HCT116 (cell line): Measurements from ENCODE around the gene HAND1. TPM values are rescaled to one million over a fixed set of nuclear protein-coding genes. Genes with fewer than 3 reads are reported as not detected.

ENCODE experiments used
- ATAC-seq: fragments of 200-7000 bp; cut with Tn5 transposase; 2 replicates; pipeline ENCODE4 v1.9.1; 2020; ENCODE audit warnings: mild to moderate bottlenecking, moderate library complexity
- BruUV-seq: library from RNA; stranded (reverse); fragments of 400-500 nt; replicated peaks from 2 replicates; lab custom pipeline; 2021; lab: Mats Ljungman, UMichigan
- CTCF ChIA-PET: fragments of 300-600 bp; sonication (Branson Sonifier 250); formaldehyde crosslinking; loops from one replicate; lab custom pipeline; 2021; ENCODE audit warnings: antibody characterized with exemption; lab: Charles Lee
- POLR2A ChIA-PET: fragments of 300-600, 350-600 bp; sonication (Branson Sonifier 250); formaldehyde crosslinking; loops from one replicate; lab custom pipeline; 2021; ENCODE audit warnings: antibody characterized with exemption; lab: Charles Lee
- RAD21 ChIA-PET, 2 experiments: fragments of 300-600 bp; sonication (Branson Sonifier 250); formaldehyde crosslinking; loops; one replicate each; lab custom pipeline; 2023; ENCODE audit warnings: low total read pairs in 2 of 2; ENCODE audit not compliant: uncharacterized antibody in 2 of 2, unreplicated experiment in 2 of 2, low non-redundant PET in 1 of 2; lab: Charles Lee
- DNase-seq: peaks from one replicate; pipeline ENCODE4 v3.0.0-alpha.2; 2010; ENCODE audit warnings: low read depth, low spot score
- H2AFZ ChIP-seq: fragments of 200-600 bp; shearing (Covaris generic), sonication (generic); 2 replicates; pipeline ENCODE4 v1.6.1; 2017; ENCODE audit warnings: low read depth, mixed run types, mixed read lengths, antibody characterized with exemption, low read length; ENCODE audit not compliant: poor library complexity, severe bottlenecking
- H3K27ac ChIP-seq: 2 replicates; pipeline ENCODE4 v1.5.1; 2012; ENCODE audit warnings: low read depth, low read length
- H3K27me3 ChIP-seq: fragments of 200-600 bp; sonication (generic); 2 replicates; pipeline ENCODE4 v1.6.1; 2016; ENCODE audit warnings: mixed run types, low read length, mixed read lengths; ENCODE audit not compliant: insufficient read depth
- H3K36me3 ChIP-seq, 2 experiments: fragments of 200-500 bp in 1 of 2; fragments of 200-600 bp in 1 of 2; sonication (Bioruptor generic) in 1 of 2; sonication (generic) in 1 of 2; 2 replicates each; pipeline versions ENCODE4 v1.5.1 to v1.6.1; 2014 to 2016; ENCODE audit warnings: low read length in 2 of 2, inconsistent platforms in 1 of 2, mixed read lengths in 1 of 2, mixed run types in 1 of 2; ENCODE audit not compliant: insufficient read depth in 2 of 2, control insufficient read depth in 1 of 2
- H3K4me1 ChIP-seq, 2 experiments: fragments of 200-600 bp in 1 of 2; sonication (generic) in 1 of 2; 2 replicates each; pipeline versions ENCODE4 v1.5.1 to v1.6.1; 2012 to 2017; ENCODE audit warnings: low read length in 2 of 2, inconsistent platforms in 1 of 2, mild to moderate bottlenecking in 1 of 2, mixed read lengths in 1 of 2, mixed run types in 1 of 2, moderate library complexity in 1 of 2; ENCODE audit not compliant: insufficient read depth in 2 of 2, control insufficient read depth in 1 of 2
- H3K4me2 ChIP-seq: fragments of 200-600 bp; sonication (generic); 2 replicates; pipeline ENCODE4 v1.6.1; 2017; ENCODE audit warnings: mixed run types, low read length, mixed read lengths
- H3K4me3 ChIP-seq, 2 experiments: fragments of 200-600 bp in 1 of 2; sonication (generic) in 1 of 2; replicated peaks in 1 of 2; 2 replicates each; pipeline ENCODE4 v1.5.1; 2011 to 2016; ENCODE audit warnings: low read length in 2 of 2, control low read depth in 1 of 2, low read depth in 1 of 2, mild to moderate bottlenecking in 1 of 2, mixed read lengths in 1 of 2, mixed run types in 1 of 2
- H3K79me2 ChIP-seq: fragments of 200-600 bp; sonication (generic); 2 replicates; pipeline ENCODE4 v1.6.1; 2017; ENCODE audit warnings: mild to moderate bottlenecking, mixed run types, low read length, moderate library complexity, mixed read lengths; ENCODE audit not compliant: insufficient read depth
- H3K9ac ChIP-seq: fragments of 200-600 bp; sonication (generic); 2 replicates; pipeline ENCODE4 v1.6.1; 2016; ENCODE audit warnings: low read length, mixed read lengths
- H3K9me2 ChIP-seq: fragments of 200-600 bp; sonication (generic), shearing (Covaris generic); 2 replicates; pipeline ENCODE4 v1.6.1; 2017; ENCODE audit warnings: mixed run types, mild to moderate bottlenecking, moderate library complexity; ENCODE audit not compliant: insufficient read depth
- H3K9me3 ChIP-seq, 2 experiments: fragments of 200-500 bp in 1 of 2; fragments of 200-600 bp in 1 of 2; sonication (Bioruptor generic) in 1 of 2; sonication (generic) in 1 of 2; 2 replicates each; pipeline ENCODE4 v1.6.1; 2014 to 2017; ENCODE audit warnings: low read length in 2 of 2, mixed read lengths in 2 of 2, inconsistent platforms in 1 of 2, low read depth in 1 of 2, mild to moderate bottlenecking in 1 of 2, mixed run types in 1 of 2, moderate library complexity in 1 of 2; ENCODE audit not compliant: control insufficient read depth in 1 of 2, insufficient read depth in 1 of 2
- H4K20me1 ChIP-seq: fragments of 200-600 bp; sonication (generic), shearing (Covaris generic); 2 replicates; pipeline ENCODE4 v1.6.1; 2017; ENCODE audit warnings: mixed run types, mild to moderate bottlenecking, moderate library complexity; ENCODE audit not compliant: insufficient read depth
- CBX3 ChIP-seq: IDR thresholded peaks from 2 replicates; pipeline ENCODE4 v1.6.1; 2012; ENCODE audit warnings: low read depth
- CEBPB ChIP-seq: IDR thresholded peaks from 2 replicates; pipeline ENCODE4 v1.6.1; 2012; ENCODE audit warnings: low read depth
- ELF1 ChIP-seq: IDR thresholded peaks from 2 replicates; pipeline ENCODE4 v1.6.1; 2012; ENCODE audit warnings: low read depth, borderline replicate concordance
- EZH2phosphoT487 ChIP-seq: fragments of 200-600 bp; IDR thresholded peaks from 2 replicates; pipeline ENCODE4 v1.6.1; 2018; ENCODE audit warnings: antibody characterized with exemption, borderline replicate concordance
- MAX ChIP-seq: IDR thresholded peaks from 2 replicates; pipeline ENCODE4 v1.6.1; 2012
- RAD21 ChIP-seq: IDR thresholded peaks from 2 replicates; pipeline ENCODE4 v1.6.1; 2012; ENCODE audit warnings: low read depth, mild to moderate bottlenecking
- SP1 ChIP-seq: IDR thresholded peaks from 2 replicates; pipeline ENCODE4 v1.6.1; 2012; ENCODE audit warnings: low read depth
- SRF ChIP-seq: IDR thresholded peaks from 2 replicates; pipeline ENCODE4 v1.6.1; 2012; ENCODE audit warnings: low read depth
- TCF7L2 ChIP-seq: IDR thresholded peaks from 2 replicates; pipeline ENCODE4 v1.7.0; 2011; ENCODE audit warnings: borderline replicate concordance, inconsistent platforms; ENCODE audit not compliant: insufficient read depth, insufficient read length; ENCODE audit errors: extremely low read depth
- YY1 ChIP-seq: IDR thresholded peaks from 2 replicates; pipeline ENCODE4 v1.6.1; 2011; ENCODE audit warnings: low read length, low read depth, moderate library complexity, mild to moderate bottlenecking; ENCODE audit not compliant: insufficient replicate concordance; ENCODE audit errors: extremely low read depth
- intact Hi-C: fragments of 100-400 bp; cut with micrococcal nuclease; formaldehyde crosslinking; loops from 2 replicates; pipeline ENCODE4 v1.10.0; 2022
- total RNA-seq: library from RNA; stranded (reverse); gene quantifications from one replicate; pipeline ENCODE4 v1.2.1, GENCODE V29; 2021; ENCODE audit not compliant: unreplicated experiment

HAND1 gene
- total RNA-seq, 1 experiment from 2014 or later, result not detected

GRCh38 chr5:154526231-154527226 lies 48.5 kb upstream of the HAND1 start:
- CTCF ChIA-PET, result no interaction called here
- TF ChIP-seq MAX (no peak), SP1 (no peak), ELF1 (no peak), CBX3 (no peak), CEBPB (no peak)
- TF ChIP-seq, all 23 proteins: peak for 0
- Histone ChIP-seq H3K4me2 (no peak overlapping the region), H3K9me2 (no peaks in the 10 kb centered on the region), H3K27ac (no peak overlapping the region), H3K27me3 (no peaks in the 10 kb centered on the region), H3K79me2 (no peaks in the 10 kb centered on the region), H3K9ac (no peak overlapping the region), H2AFZ (no peak overlapping the region), H3K4me1 (peaks cover 0 to 4% of the 10 kb centered on the region in 2 experiments; a peak in 1 of 4 replicates), H3K9me3 (no peaks in the 10 kb centered on the region), H3K36me3 (no peaks in the 10 kb centered on the region), H4K20me1 (no peaks in the 10 kb centered on the region), H3K4me3 (no peak overlapping the region)
- POLR2A ChIA-PET, result no interaction called here
- BruUV-seq, result no TSS peak
- intact Hi-C loops, result no loop called here
- DNase-seq (no peak), ATAC-seq (no peak)
- RAD21 ChIA-PET, result no interaction called here

- CTCF ChIA-PET, result no interaction called here
- Histone ChIP-seq H3K79me2 (no peaks in the 10 kb centered on the region), H3K9me3 (no peaks in the 10 kb centered on the region), H4K20me1 (no peaks in the 10 kb centered on the region), H2AFZ (no peak overlapping the region), H3K9ac (no peak overlapping the region), H3K9me2 (no peaks in the 10 kb centered on the region), H3K36me3 (no peaks in the 10 kb centered on the region), H3K4me1 (peaks cover 5 to 15% of the 10 kb centered on the region in 2 experiments; a peak in 3 of 4 replicates), H3K4me3 (no peak overlapping the region), H3K27me3 (no peaks in the 10 kb centered on the region), H3K27ac (no peak overlapping the region), H3K4me2 (no peak overlapping the region)
- TF ChIP-seq RAD21 (no peak), SRF (no peak), TCF7L2 (no peak), EZH2phosphoT487 (no peak), YY1 (no peak)
- RAD21 ChIA-PET, result no interaction called here
- POLR2A ChIA-PET, result no interaction called here
- intact Hi-C loops, result no loop called here
- ATAC-seq, result no peak
- DNase-seq, result no peak
- no TSS peak for BruUV-seq
These were observed 46.8 kb upstream of the HAND1 start for GRCh38 chr5:154524859-154525258.
